ENCODE data around the gene CACNA1C.

- no peak for TF ChIP-seq CTCF (IDR thresholded peaks at IDR 0.05; ENCODE audit: low read depth, low read length)
- TF ChIP-seq MYC (IDR thresholded peaks at IDR 0.05; ENCODE audit: low read depth, low read length) = no peak
Measured at GRCh38 chr12:2445968-2446367, 393.2 kb downstream of the CACNA1C start.
